Hepatocyte (in vitro differentiated cells): ENCODE results near the gene HTD2.

Experiments used
- EZH2 ChIP-seq: fragments of 200-600 bp; sonication (generic); IDR thresholded peaks from 2 replicates; pipeline ENCODE4 v1.6.1; 2016; ENCODE audit warnings: antibody characterized with exemption, mild to moderate bottlenecking, borderline replicate concordance
- EZH2phosphoT487 ChIP-seq: fragments of 200-600 bp; sonication (generic); IDR thresholded peaks from one replicate; pipeline ENCODE4 v1.6.1; 2018; ENCODE audit warnings: antibody characterized with exemption, mild to moderate bottlenecking, low read depth, moderate library complexity; ENCODE audit not compliant: unreplicated experiment, severe bottlenecking
- TF ChIP-seq, protein P1 (sequence below): fragments of 200-600 bp; sonication (generic); IDR thresholded peaks from 2 replicates; pipeline ENCODE4 v1.5.1; 2016; ENCODE audit warnings: antibody characterized with exemption, mild to moderate bottlenecking; ENCODE audit not compliant: poor library complexity

DNA sequence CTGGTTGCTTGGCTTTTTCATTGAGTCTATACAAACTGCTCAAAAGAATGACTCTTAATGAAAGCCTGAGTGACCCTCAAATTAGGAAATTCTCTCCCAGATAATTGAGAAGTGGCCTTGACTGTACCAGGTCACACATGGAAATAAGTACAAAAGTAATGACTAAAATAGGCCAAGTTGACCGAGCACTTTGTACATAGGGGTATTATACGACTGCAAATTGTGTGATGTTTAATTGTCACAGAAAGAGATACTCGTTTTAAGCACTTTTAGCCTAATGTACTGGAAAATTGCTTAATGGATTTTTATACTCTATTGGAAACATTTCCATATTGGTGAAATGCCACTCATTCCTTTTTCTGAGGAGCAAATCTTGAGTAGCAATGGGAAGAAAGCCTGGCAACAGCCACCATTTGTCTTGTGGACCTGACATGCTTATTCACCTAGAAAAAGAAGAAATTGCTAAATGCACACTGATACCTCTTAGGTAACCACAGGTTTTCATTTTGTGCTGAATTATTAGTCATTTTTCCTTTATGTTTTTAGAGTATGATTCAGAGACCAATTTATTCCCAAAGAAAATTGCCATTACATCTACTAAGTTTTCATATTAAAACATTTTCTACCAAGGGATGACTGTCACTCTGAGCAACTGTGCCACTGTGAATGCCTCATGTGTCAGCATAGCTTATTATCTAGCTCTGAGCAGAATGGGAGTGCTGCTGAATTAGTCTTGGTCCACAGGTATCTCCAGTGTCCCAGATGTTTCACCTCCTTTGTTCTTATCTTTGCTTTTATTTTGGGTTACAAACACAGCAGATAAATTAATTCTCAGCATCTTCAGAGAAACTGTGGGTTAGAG is 17.4 kb downstream of the HTD2 start:
- TF ChIP-seq EZH2 (no peak), EZH2phosphoT487 (no peak)
- TF ChIP-seq, protein P1, sequence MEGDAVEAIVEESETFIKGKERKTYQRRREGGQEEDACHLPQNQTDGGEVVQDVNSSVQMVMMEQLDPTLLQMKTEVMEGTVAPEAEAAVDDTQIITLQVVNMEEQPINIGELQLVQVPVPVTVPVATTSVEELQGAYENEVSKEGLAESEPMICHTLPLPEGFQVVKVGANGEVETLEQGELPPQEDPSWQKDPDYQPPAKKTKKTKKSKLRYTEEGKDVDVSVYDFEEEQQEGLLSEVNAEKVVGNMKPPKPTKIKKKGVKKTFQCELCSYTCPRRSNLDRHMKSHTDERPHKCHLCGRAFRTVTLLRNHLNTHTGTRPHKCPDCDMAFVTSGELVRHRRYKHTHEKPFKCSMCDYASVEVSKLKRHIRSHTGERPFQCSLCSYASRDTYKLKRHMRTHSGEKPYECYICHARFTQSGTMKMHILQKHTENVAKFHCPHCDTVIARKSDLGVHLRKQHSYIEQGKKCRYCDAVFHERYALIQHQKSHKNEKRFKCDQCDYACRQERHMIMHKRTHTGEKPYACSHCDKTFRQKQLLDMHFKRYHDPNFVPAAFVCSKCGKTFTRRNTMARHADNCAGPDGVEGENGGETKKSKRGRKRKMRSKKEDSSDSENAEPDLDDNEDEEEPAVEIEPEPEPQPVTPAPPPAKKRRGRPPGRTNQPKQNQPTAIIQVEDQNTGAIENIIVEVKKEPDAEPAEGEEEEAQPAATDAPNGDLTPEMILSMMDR, result no peak
